Measurements from ENCODE around the gene GABBR1. TPM values are rescaled to one million over a fixed set of nuclear protein-coding genes. Genes with fewer than 3 reads are reported as not detected.

The GABBR1 gene
- total and polyA plus RNA-seq, 2 of the 13 experiments (the other 11 are each of a cell fraction or from before 2014, with no cell fraction given): 0.07 to 0.37 TPM

GRCh38 chr6:29632789-29633533 is at the start of gene GABBR1 (continued):
- TF ChIP-seq ZNF230 (CRISPR knock-in tag; IDR thresholded peaks at IDR 0.05) (no peak), TOPORS (CRISPR knock-in tag; IDR thresholded peaks at IDR 0.05) (no peak), ZFP36L2 (CRISPR knock-in tag; IDR thresholded peaks at IDR 0.05) (no peak), BRF2 (CRISPR knock-in tag; IDR thresholded peaks at IDR 0.05) (no peak), BCL6 (CRISPR knock-in tag; IDR thresholded peaks at IDR 0.05) (no peak), CAMTA2 (CRISPR knock-in tag; IDR thresholded peaks at IDR 0.05; ENCODE audit: borderline replicate concordance) (no peak), SIX4 (CRISPR knock-in tag; IDR thresholded peaks at IDR 0.05) (no peak), PCBP1 (IDR thresholded peaks at IDR 0.05; ENCODE audit: borderline replicate concordance, low read depth, low read length) (0 out of 2 replicates have a peak, but pooled peaks have one; percentile 19), YEATS4 (CRISPR knock-in tag; IDR thresholded peaks at IDR 0.05; ENCODE audit: borderline replicate concordance) (no peak), ZNF350 (CRISPR knock-in tag; IDR thresholded peaks at IDR 0.05; ENCODE audit: borderline replicate concordance, low read depth) (peak; percentile 33; the same call in 1 of the 2 replicates), HNF1A (IDR thresholded peaks at IDR 0.05; ENCODE audit: low read depth) (no peak), HNF1A (CRISPR knock-in tag; IDR thresholded peaks at IDR 0.05; ENCODE audit: borderline replicate concordance) (no peak), ZZZ3 (CRISPR knock-in tag; IDR thresholded peaks at IDR 0.05; ENCODE audit: borderline replicate concordance) (no peak), ZNF326 (CRISPR knock-in tag; IDR thresholded peaks at IDR 0.05; ENCODE audit: borderline replicate concordance) (no peak), ZNF382 (CRISPR knock-in tag; IDR thresholded peaks at IDR 0.05; ENCODE audit: borderline replicate concordance) (no peak), JUNB (CRISPR knock-in tag; IDR thresholded peaks at IDR 0.05; ENCODE audit: borderline replicate concordance) (no peak), ZNF724P (CRISPR knock-in tag; IDR thresholded peaks at IDR 0.05; ENCODE audit: borderline replicate concordance) (no peak), CHCHD3 (CRISPR knock-in tag; IDR thresholded peaks at IDR 0.05) (0 out of 2 replicates have a peak, but pooled peaks have one; percentile 57), HBP1 (CRISPR knock-in tag; IDR thresholded peaks at IDR 0.05; ENCODE audit: low read depth) (0 out of 2 replicates have a peak, but pooled peaks have one; percentile 31), REL (CRISPR knock-in tag; conservative IDR thresholded peaks at IDR 0.05) (no peak), ZNF710 (CRISPR knock-in tag; IDR thresholded peaks at IDR 0.05; ENCODE audit: borderline replicate concordance) (0 out of 2 replicates have a peak, but pooled peaks have one; percentile 38)
